Fibroblast of mammary gland (primary cell): Measurements from ENCODE around the gene CCDC150.

Source experiments
- DNase-seq: peaks from one replicate; pipeline ENCODE4 v3.0.0-alpha.2; 2010; ENCODE audit warnings: low read depth
- H3K4me3 ChIP-seq: 2 replicates; pipeline ENCODE4 v1.5.1; 2011; ENCODE audit warnings: low read depth, mild to moderate bottlenecking, low read length, moderate library complexity; ENCODE audit not compliant: control insufficient read depth
- TF ChIP-seq, protein P1 (sequence below): conservative IDR thresholded peaks from 2 replicates; pipeline ENCODE4 v1.5.1; 2011; ENCODE audit warnings: low read depth, low read length, inconsistent platforms; ENCODE audit not compliant: control insufficient read depth, insufficient read depth

CCDC150 gene

DNA sequence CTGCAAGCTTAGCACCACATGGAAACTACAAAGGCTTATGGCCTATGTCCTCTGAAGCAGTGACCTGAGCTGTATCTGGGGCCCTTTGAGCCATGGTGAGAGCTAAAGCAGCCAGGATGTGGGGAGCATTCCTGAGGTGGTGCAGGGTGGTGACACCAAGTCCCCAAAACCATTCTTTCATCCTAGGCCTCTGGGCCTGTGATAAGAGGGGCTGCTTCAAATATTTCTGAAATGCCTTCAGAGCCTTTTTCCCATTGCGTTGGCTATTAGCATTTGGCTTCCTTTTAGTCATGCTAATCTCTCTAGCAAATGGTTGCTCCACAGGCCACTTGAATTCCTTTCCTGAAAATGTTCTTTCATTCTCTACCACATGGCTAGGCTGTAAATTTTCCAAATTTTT is 13.4 kb downstream of the CCDC150 start:
- TF ChIP-seq, protein P1, sequence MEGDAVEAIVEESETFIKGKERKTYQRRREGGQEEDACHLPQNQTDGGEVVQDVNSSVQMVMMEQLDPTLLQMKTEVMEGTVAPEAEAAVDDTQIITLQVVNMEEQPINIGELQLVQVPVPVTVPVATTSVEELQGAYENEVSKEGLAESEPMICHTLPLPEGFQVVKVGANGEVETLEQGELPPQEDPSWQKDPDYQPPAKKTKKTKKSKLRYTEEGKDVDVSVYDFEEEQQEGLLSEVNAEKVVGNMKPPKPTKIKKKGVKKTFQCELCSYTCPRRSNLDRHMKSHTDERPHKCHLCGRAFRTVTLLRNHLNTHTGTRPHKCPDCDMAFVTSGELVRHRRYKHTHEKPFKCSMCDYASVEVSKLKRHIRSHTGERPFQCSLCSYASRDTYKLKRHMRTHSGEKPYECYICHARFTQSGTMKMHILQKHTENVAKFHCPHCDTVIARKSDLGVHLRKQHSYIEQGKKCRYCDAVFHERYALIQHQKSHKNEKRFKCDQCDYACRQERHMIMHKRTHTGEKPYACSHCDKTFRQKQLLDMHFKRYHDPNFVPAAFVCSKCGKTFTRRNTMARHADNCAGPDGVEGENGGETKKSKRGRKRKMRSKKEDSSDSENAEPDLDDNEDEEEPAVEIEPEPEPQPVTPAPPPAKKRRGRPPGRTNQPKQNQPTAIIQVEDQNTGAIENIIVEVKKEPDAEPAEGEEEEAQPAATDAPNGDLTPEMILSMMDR, result no peak
- H3K4me3 ChIP-seq, result no peak overlapping the region
- DNase-seq, result no peak

DNA sequence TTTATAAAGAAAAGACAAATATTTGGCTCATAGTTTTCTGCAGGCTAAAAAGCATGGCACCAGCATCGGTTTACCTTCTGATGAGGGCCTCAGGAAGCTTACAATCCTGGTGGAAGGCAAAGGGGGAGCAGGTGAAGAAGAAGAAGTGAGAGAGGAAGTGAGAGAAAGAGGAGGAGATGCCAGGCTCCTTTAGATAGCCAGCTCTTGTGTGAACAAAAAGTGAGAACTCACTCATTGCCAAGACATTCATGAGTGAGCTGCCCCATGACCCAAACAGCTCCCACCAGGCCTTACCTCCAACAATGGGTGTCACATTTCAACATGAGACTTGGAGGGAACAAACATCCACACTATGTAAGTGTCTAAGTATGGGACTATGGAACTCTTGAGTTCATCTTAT is 14.3 kb downstream of the CCDC150 start:
- TF ChIP-seq, protein P1, result no peak
- no peak for DNase-seq

DNA sequence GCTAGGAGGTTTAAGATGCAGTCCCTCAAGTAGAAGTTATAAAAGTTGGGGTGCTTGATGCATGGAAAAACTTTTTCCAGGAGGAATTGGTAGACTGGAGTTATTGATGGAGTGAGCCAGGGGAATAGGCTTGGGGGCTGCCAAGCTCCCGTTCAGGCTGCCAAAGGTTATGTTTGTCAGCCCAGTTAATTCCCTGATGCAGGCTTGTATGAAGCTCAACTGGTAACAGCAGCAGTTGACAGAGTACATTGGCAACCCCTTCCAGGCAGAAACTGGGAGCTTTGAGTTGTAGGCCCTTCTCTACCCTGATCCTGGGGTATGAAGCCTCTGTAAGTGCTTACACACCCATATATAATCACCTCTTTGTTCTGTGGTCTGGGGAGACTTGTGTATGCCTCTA is 16.2 kb downstream of the CCDC150 start:
- no peak for DNase-seq
- no peak overlapping the region for H3K4me3 ChIP-seq
- TF ChIP-seq, protein P1, result no peak

More for the DNA sequence above, 14.3 kb downstream of the CCDC150 start:
- no peak overlapping the region for H3K4me3 ChIP-seq

DNA sequence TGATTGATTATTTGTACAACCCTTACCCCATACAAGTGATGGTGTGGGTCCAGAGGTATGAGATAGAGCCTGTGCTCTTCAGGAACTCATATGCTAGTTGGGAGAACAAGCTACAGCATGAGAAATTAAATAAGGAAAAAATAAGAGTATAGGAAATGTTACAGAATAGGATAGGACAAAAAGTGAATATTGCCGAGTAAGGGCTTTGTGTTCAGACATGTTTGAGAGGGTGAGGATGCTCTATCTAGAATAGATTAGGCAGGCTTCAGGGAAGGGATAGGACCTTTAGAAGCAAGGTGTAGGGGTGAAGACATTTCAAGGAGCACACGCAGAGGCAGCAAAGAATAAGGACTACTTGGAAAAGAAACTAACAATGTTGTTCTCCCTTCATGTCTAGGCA is 17.8 kb downstream of the CCDC150 start:
- H3K4me3 ChIP-seq, result no peak overlapping the region
- TF ChIP-seq, protein P1, result no peak
- DNase-seq, result no peak

DNA sequence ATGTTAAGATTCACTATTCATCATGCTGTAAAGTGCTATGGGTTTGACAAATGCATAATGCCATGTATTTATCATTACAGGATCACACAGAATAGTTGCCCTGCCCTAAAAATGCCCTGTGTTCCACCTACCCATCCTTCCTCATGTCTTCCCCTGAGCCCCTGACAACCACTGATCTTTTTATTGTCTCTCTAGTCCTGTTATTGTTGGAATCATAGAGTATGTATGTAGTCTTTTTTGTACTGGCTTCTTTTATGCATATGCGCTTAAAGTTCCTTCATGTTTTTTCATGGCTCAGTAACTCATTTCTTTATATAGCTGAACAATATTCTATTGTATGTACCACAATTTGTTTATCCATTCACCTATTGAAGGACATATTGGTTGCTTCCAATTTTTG is 20.3 kb downstream of the CCDC150 start:
- DNase-seq, result no peak
- H3K4me3 ChIP-seq, result no peak overlapping the region
- TF ChIP-seq, protein P1, result no peak

DNA sequence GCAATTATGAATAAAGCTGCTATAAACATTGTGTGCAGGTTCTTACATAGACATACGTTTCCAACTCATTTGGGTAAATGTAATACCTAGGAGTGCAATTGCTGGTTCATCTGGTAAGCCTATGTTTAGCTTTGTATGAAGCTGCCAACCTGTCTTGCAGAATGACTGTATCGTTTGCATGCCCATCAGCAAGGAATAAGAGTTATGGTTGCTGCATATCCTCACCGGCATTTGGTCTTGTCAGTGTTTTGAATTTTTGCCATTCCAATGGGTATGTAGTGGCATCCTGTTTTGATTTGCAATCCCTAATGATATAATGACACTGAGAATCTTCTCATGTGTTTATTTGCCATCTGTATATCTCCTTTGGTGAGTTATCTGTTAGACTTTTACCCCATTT is 20.7 kb downstream of the CCDC150 start:
- H3K4me3 ChIP-seq, result no peak overlapping the region
- TF ChIP-seq, protein P1, result no peak
- DNase-seq, result peak; percentile 25

DNA sequence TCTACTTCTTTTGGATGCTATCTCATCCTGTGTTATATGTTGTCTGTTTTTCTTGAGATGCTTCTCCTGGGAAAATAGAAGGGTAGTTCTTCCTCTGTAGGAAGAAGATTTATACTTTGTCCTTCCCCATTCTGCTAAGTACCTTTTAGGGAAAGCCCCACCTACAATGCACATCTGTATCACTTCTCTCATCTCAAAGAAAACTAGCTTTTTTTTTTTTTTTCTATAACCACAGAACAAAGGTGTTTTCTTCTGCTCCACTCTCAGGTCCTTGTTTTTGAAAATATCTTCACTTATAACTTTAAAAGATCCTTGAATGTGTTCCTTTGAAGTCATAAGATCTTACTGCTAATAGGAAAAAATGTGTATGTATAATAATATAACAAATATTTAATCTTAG is 30.8 kb downstream of the CCDC150 start:
- no peak overlapping the region for H3K4me3 ChIP-seq
- DNase-seq, result no peak
- TF ChIP-seq, protein P1, result no peak
